ENCODE measurements around the gene ZNFX1.
A peak's percentile ranks its signal among the peaks of the same experiment; 100 is the strongest.
"Not testable (repeated sequence)": the region's sequence is repeated elsewhere in the genome, so short reads cannot be mapped to it uniquely, and the experiment has no call there.

Gene ZNFX1

GRCh38 chr20:49308875-49309274, 31.0 kb upstream of the ZNFX1 start:
- H3K4me3 Mint-ChIP-seq, result no peak overlapping the region
- no peaks in the 10 kb centered on the region for H3K4me1 Mint-ChIP-seq
- H3K9me3 Mint-ChIP-seq, result peaks cover 7% of the 10 kb centered on the region
- peaks cover 3% of the 10 kb centered on the region for H3K36me3 Mint-ChIP-seq
- H3K27me3 Mint-ChIP-seq, result peaks cover 17% of the 10 kb centered on the region
- no peak for DNase-seq (ENCODE audit: low spot score in 2 of 2)
- H3K27ac Mint-ChIP-seq, result no peak overlapping the region
- ATAC-seq (ENCODE audit: low read depth), result no peak

DNA sequence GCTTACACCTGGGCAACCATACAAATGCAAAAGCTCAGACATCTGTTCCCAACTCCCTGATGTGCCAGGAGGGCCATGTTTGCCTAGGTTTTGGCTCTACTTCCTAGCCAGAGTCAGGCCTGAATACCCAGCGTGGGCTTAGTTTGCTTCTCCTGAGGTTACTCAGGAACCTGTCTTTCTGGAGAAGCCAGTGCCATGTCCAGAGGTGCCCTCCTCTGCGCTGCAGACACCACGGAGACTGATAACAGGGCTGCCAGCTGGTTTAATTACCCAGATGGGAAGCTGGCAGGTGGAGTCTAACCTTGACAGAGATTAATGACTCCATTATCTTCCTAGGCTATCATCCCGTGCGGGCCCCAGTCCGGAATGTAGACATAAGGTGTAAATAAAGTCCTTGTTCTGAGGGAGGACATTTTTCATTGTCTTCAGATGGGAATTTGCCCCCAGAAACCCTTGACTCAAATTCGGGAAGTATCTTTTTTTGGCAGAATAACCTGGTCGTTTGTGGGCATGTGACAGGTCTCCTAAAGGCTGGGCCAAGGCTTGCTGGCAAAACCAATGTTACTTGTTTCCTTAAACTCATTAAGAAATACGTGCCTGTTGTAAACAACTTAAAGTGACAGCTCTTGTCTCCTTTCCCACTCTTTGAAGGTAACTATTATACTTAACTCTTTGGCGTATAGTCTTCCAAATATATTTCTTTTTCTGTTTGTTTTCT, 29.2 kb upstream of the ZNFX1 start:
- H3K27me3 Mint-ChIP-seq, result peaks cover 17% of the 10 kb centered on the region
- H3K36me3 Mint-ChIP-seq, result peaks cover 3% of the 10 kb centered on the region
- no peak overlapping the region for H3K4me3 Mint-ChIP-seq
- ATAC-seq (ENCODE audit: low read depth) (no peak), DNase-seq (ENCODE audit: low spot score in 2 of 2) (no peak)
- peaks cover 7% of the 10 kb centered on the region for H3K9me3 Mint-ChIP-seq
- H3K4me1 Mint-ChIP-seq, result no peaks in the 10 kb centered on the region
- H3K27ac Mint-ChIP-seq, result no peak overlapping the region

- DNase-seq (ENCODE audit: low spot score in 2 of 2) (no peak), ATAC-seq (ENCODE audit: low read depth) (no peak)
- Mint-ChIP-seq H3K4me1 (no peaks in the 10 kb centered on the region), H3K36me3 (no peaks in the 10 kb centered on the region), H3K9me3 (no peaks in the 10 kb centered on the region), H3K4me3 (no peak overlapping the region), H3K27ac (no peak overlapping the region), H3K27me3 (peaks cover 1% of the 10 kb centered on the region)
Observed at GRCh38 chr20:49303065-49303552, 25.3 kb upstream of the ZNFX1 start.

DNA sequence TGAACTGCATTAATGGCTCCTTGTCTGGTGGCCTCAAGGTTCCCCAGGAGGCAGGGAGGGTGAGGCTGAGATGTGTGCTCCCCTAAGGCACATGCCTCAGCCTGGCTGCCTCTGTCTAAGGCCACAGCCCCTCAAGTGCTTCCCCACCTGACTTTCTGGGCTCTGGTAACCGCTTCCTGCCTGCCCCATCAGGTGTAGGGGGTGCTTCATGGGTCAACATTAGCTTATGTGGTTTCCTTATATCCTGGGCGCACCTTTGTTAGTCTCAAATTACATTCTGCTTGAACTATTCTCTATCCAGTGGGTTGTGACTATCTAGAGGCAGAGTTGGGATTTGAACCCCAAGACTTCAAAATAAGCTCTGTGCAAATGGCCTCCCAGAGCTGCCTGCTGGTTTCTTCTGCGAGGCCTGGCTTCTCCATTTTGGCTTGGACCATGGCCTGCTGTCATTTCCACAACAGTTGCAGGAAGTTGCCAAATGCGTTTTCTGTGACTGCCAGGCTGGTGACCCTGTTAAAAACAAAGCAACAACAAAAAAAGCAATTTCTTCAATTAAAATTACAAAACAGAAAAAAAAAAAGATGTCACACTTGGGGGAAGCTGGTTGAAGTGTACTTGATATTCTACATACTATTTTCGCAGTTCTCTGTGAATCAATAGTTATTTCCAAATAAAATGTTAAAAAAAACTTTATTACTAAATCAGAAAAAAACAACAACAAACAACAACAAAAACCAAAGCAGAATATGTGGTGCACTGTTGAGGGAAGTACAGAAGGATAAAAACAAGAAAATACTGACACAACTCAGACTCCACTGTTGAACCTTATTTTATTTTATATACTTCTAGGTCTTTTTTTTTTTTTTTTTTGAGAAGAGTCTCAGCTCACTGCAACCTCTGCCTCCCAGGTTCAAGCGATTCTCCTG, 20.0 kb upstream of the ZNFX1 start:
- ATAC-seq (ENCODE audit: low read depth) (peak; percentile 29), DNase-seq (ENCODE audit: low spot score in 2 of 2) (no peak)
- Mint-ChIP-seq H3K9me3 (peaks cover 5% of the 10 kb centered on the region), H3K4me1 (peaks cover 3% of the 10 kb centered on the region), H3K4me3 (no peak overlapping the region), H3K27me3 (no peaks in the 10 kb centered on the region), H3K36me3 (peaks cover 15% of the 10 kb centered on the region), H3K27ac (no peak overlapping the region)

GRCh38 chr20:49294002-49294654, 16.3 kb upstream of the ZNFX1 start:
- not testable (repeated sequence) for H3K27me3 Mint-ChIP-seq; H3K4me3 Mint-ChIP-seq; H3K9me3 Mint-ChIP-seq; ATAC-seq (ENCODE audit: low read depth); H3K27ac Mint-ChIP-seq; DNase-seq (ENCODE audit: low spot score in 2 of 2)
- Mint-ChIP-seq H3K36me3 (peaks cover 37% of the 10 kb centered on the region), H3K4me1 (peaks cover 17% of the 10 kb centered on the region)

GRCh38 chr20:49293122-49293521, 15.3 kb upstream of the ZNFX1 start:
- DNase-seq (ENCODE audit: low spot score in 2 of 2) (no peak), ATAC-seq (ENCODE audit: low read depth) (no peak)
- H3K4me3 Mint-ChIP-seq, result no peak overlapping the region
- peaks cover 9% of the 10 kb centered on the region for H3K9me3 Mint-ChIP-seq
- no peaks in the 10 kb centered on the region for H3K27me3 Mint-ChIP-seq
- peaks cover 18% of the 10 kb centered on the region for H3K4me1 Mint-ChIP-seq
- no peak overlapping the region for H3K27ac Mint-ChIP-seq
- peaks cover 48% of the 10 kb centered on the region for H3K36me3 Mint-ChIP-seq

- Mint-ChIP-seq H3K27ac (no peak overlapping the region), H3K27me3 (no peaks in the 10 kb centered on the region), H3K9me3 (peaks cover 12% of the 10 kb centered on the region), H3K36me3 (peaks cover 55% of the 10 kb centered on the region), H3K4me1 (peaks cover 15% of the 10 kb centered on the region), H3K4me3 (no peak overlapping the region)
- ATAC-seq (ENCODE audit: low read depth) (no peak), DNase-seq (ENCODE audit: low spot score in 2 of 2) (no peak)
Observed at GRCh38 chr20:49292010-49292409, 14.2 kb upstream of the ZNFX1 start.

DNA sequence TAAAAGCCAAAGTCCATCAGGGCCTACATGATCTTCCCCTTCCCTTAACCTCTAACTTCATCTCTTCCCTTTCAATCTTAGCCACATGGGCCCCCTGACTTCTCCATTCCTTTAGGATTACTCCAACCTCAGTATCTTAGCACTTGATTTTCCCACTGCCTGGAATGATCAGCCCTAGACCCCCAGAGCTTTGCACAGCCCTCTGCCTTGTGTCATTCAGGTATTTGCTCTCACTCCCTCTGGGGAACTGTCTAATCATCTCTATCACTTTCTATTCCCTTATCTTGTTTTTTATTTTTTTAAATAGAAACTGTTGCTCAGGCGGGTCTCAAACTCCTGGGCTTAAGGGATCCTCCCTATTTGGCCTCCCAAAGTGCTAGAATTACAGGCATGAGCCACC, 13.3 kb upstream of the ZNFX1 start:
- Mint-ChIP-seq H3K9me3 (peaks cover 13% of the 10 kb centered on the region), H3K36me3 (peaks cover 63% of the 10 kb centered on the region), H3K27ac (peak overlapping the region; percentile 42), H3K4me1 (peaks cover 15% of the 10 kb centered on the region), H3K27me3 (no peaks in the 10 kb centered on the region), H3K4me3 (peak overlapping the region; percentile 15)
- DNase-seq (ENCODE audit: low spot score in 2 of 2) (no peak), ATAC-seq (ENCODE audit: low read depth) (no peak)

- Mint-ChIP-seq H3K36me3 (peaks cover 68% of the 10 kb centered on the region), H3K9me3 (peaks cover 16% of the 10 kb centered on the region), H3K27ac (peak overlapping the region; percentile 42), H3K27me3 (no peaks in the 10 kb centered on the region), H3K4me3 (no peak overlapping the region), H3K4me1 (peaks cover 15% of the 10 kb centered on the region)
- DNase-seq (ENCODE audit: low spot score in 2 of 2) (no peak), ATAC-seq (ENCODE audit: low read depth) (no peak)
Observed at GRCh38 chr20:49290608-49291191, 12.8 kb upstream of the ZNFX1 start.

GRCh38 chr20:49288784-49289696, 11.2 kb upstream of the ZNFX1 start:
- Mint-ChIP-seq H3K4me3 (no peak overlapping the region), H3K9me3 (peaks cover 19% of the 10 kb centered on the region), H3K4me1 (peaks cover 20% of the 10 kb centered on the region), H3K27ac (peak overlapping the region; percentile 53), H3K27me3 (no peaks in the 10 kb centered on the region), H3K36me3 (peaks cover 76% of the 10 kb centered on the region)
- ATAC-seq (ENCODE audit: low read depth) (no peak), DNase-seq (ENCODE audit: low spot score in 2 of 2) (no peak)

DNA sequence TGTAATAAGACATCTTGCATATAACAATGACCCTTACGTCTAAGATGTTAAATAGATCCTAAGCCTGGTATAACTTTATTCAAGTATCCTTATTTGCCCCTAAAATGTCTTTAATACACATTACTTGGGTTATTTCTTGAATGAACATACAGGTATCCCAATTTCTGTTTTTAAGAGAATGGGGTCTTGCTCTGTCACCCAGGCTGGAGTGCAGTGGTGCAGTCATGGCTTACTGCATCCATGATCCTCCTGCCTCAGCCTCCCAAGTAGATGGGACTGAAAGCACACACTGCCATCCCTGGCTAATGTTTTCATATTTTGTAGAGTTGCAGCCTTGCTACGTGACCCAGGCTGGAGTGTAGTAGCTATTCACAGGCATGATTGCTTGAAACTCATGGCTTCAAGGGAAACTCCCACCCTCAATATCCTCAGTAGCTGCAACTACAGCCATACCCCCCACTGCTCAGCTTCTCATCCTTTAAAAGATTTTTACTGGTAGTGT, 10.4 kb upstream of the ZNFX1 start:
- Mint-ChIP-seq H3K27me3 (no peaks in the 10 kb centered on the region), H3K9me3 (peaks cover 20% of the 10 kb centered on the region), H3K36me3 (peaks cover 82% of the 10 kb centered on the region), H3K4me1 (peaks cover 25% of the 10 kb centered on the region), H3K27ac (no peak overlapping the region), H3K4me3 (no peak overlapping the region)
- ATAC-seq (ENCODE audit: low read depth) (no peak), DNase-seq (ENCODE audit: low spot score in 2 of 2) (no peak)

DNA sequence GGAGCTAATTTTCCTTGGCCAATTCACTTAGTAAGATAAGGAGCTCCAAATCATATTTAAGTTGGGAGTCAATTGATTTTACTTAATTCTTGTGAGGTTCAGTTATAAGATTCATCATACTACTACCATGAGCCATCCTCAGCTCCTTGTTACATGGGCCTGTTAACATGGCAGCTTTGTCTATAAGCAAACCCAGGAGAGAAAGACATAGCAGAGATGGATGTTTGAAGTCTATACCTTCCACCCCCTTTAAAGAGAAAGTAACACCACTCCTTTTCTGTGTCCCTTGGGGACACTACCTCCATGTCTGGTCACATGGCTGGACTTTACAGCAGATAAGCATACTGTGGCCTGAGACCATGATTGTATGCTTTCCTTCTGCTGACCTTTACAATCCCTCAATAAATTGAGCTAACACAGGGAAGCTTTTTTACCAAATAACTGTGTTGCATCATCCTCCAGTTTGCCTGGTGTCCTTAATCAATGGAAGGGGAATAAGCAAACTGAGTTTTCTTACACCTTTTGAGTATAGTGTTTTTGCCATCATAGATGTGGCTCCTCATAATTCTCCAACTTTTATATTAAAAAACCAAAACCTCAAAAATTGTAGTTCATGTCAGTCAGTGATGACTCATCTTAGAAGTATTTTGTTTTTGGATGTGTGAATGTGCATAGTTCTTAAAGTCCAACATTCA, 9.8 kb upstream of the ZNFX1 start:
- DNase-seq (ENCODE audit: low spot score in 2 of 2), result no peak
- no peaks in the 10 kb centered on the region for H3K27me3 Mint-ChIP-seq
- no peak for ATAC-seq (ENCODE audit: low read depth)

More for the DNA sequence above, 9.8 kb upstream of the ZNFX1 start:
- H3K27ac Mint-ChIP-seq, result no peak overlapping the region
- peaks cover 30% of the 10 kb centered on the region for H3K4me1 Mint-ChIP-seq
- H3K4me3 Mint-ChIP-seq, result no peak overlapping the region
- H3K36me3 Mint-ChIP-seq, result peaks cover 85% of the 10 kb centered on the region
- H3K9me3 Mint-ChIP-seq, result peaks cover 23% of the 10 kb centered on the region

All from memory B cell (primary cell).